ENCODE results near the gene ABI1.
A peak's percentile ranks its signal among the peaks of the same experiment; 100 is the strongest.

The ABI1 gene

DNA sequence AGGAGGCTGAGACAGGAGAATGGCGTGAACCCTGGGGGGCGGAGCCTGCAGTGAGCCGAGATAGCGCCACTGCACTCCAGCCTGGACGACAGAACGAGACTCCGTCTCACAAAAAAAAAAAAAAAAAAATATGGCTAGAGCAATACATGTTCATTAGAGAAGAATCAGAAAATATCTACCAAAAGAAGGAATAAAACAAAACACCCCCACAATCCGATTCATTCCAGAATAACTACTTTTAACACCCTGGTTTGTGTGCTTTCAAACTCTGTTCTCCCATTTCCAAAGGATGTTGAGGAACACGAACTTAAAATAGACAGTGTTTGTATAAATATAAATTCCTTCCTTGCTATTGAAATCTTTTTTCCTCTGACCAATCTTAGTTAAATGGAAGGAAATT, 156.8 kb downstream of the ABI1 start:
- Histone ChIP-seq H4K8ac (ENCODE audit: low read length) (no peak overlapping the region), H2BK12ac (ENCODE audit: low read length in 2 of 2) (no peak overlapping the region), H3K18ac (ENCODE audit: low read depth in 1 of 2, low read length in 2 of 2) (no peak overlapping the region), H3K14ac (ENCODE audit: low read length in 2 of 2) (no peak overlapping the region), H3K27me3 (ENCODE audit: control insufficient read depth in 1 of 2, insufficient read depth in 1 of 2, low read length in 2 of 2) (no peaks in the 10 kb centered on the region), H2AFZ (ENCODE audit: low read depth, low read length) (no peak overlapping the region), H3K23ac (ENCODE audit: low read length in 2 of 2) (no peak overlapping the region), H3K36me3 (ENCODE audit: control insufficient read depth in 1 of 2, insufficient read depth in 2 of 2, low read depth in 1 of 2, low read length in 2 of 2) (peaks cover 33 to 39% of the 10 kb centered on the region in 2 experiments), H2BK120ac (ENCODE audit: low read depth, low read length) (no peak overlapping the region), H2BK15ac (ENCODE audit: low read depth, poor library complexity, severe bottlenecking) (no peak overlapping the region), H3K9ac (ENCODE audit: low read length) (no peak overlapping the region), H3K4me1 (ENCODE audit: control insufficient read depth, insufficient read depth, low read depth, low read length) (peaks cover 8% of the 10 kb centered on the region), H2AK5ac (ENCODE audit: low read length, severe bottlenecking) (no peak overlapping the region), H3K9me3 (ENCODE audit: control insufficient read depth, low read length) (no peaks in the 10 kb centered on the region), H3K4me3 (ENCODE audit: insufficient read depth in 1 of 2, low read depth in 1 of 2, low read length in 2 of 2) (no peak overlapping the region), H3K4ac (ENCODE audit: low read depth in 1 of 2, low read length in 2 of 2) (no peak overlapping the region), H3K4me2 (ENCODE audit: low read length, poor library complexity, severe bottlenecking) (no peak overlapping the region), H4K91ac (ENCODE audit: low read length) (no peak overlapping the region), H3K79me1 (replicated peaks; ENCODE audit: low read length, poor library complexity, severe bottlenecking) (peaks cover 43% of the 10 kb centered on the region), H3K27ac (ENCODE audit: low read length, poor library complexity, severe bottlenecking) (no peak overlapping the region), H2BK5ac (ENCODE audit: low read depth, low read length, poor library complexity, severe bottlenecking) (no peak overlapping the region)
- no peak for DNase-seq
- no CpG with 5 or more reads among the region's 9 CpGs for WGBS

DNA sequence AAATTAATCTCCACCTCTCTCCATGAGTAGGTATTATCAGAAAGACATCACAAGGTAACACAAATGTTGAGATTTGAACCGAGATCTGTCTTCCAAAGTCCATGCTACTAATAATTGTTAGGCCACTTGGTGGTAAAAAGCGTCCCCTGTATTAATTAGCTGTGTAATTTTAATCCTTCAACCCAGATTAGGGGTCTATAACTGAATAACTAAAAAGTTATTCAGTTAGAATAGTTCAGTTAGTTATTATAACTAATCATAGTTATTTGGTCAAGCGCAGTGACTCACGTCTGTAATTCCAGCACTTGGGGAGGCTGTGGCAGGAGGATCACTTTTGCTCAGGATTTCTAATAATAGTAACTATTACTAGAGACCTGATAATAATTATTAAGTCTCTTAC, 157.7 kb downstream of the ABI1 start:
- Histone ChIP-seq H3K36me3 (ENCODE audit: control insufficient read depth in 1 of 2, insufficient read depth in 2 of 2, low read depth in 1 of 2, low read length in 2 of 2) (peaks cover 25 to 32% of the 10 kb centered on the region in 2 experiments), H3K27me3 (ENCODE audit: control insufficient read depth in 1 of 2, insufficient read depth in 1 of 2, low read length in 2 of 2) (no peaks in the 10 kb centered on the region), H2AFZ (ENCODE audit: low read depth, low read length) (no peak overlapping the region), H3K4me3 (ENCODE audit: insufficient read depth in 1 of 2, low read depth in 1 of 2, low read length in 2 of 2) (no peak overlapping the region), H2BK120ac (ENCODE audit: low read depth, low read length) (no peak overlapping the region), H2BK15ac (ENCODE audit: low read depth, poor library complexity, severe bottlenecking) (no peak overlapping the region), H4K8ac (ENCODE audit: low read length) (no peak overlapping the region), H3K4me2 (ENCODE audit: low read length, poor library complexity, severe bottlenecking) (no peak overlapping the region), H3K23ac (ENCODE audit: low read length in 2 of 2) (no peak overlapping the region), H2BK5ac (ENCODE audit: low read depth, low read length, poor library complexity, severe bottlenecking) (no peak overlapping the region), H2AK5ac (ENCODE audit: low read length, severe bottlenecking) (no peak overlapping the region), H3K4ac (ENCODE audit: low read depth in 1 of 2, low read length in 2 of 2) (no peak overlapping the region), H2BK12ac (ENCODE audit: low read length in 2 of 2) (no peak overlapping the region), H3K27ac (ENCODE audit: low read length, poor library complexity, severe bottlenecking) (peak overlapping the region; percentile 48), H3K79me1 (replicated peaks; ENCODE audit: low read length, poor library complexity, severe bottlenecking) (peaks cover 38% of the 10 kb centered on the region), H3K9ac (ENCODE audit: low read length) (no peak overlapping the region), H3K4me1 (ENCODE audit: control insufficient read depth, insufficient read depth, low read depth, low read length) (peaks cover 12% of the 10 kb centered on the region), H3K18ac (ENCODE audit: low read depth in 1 of 2, low read length in 2 of 2) (no peak overlapping the region), H4K91ac (ENCODE audit: low read length) (no peak overlapping the region), H3K14ac (ENCODE audit: low read length in 2 of 2) (no peak overlapping the region), H3K9me3 (ENCODE audit: control insufficient read depth, low read length) (no peaks in the 10 kb centered on the region)
- no peak for DNase-seq
- WGBS: no CpG with 5 or more reads among the region's 4 CpGs

GRCh38 chr10:26700884-26701630, 159.7 kb downstream of the ABI1 start:
- no peak overlapping the region for H3K18ac ChIP-seq (ENCODE audit: low read depth in 1 of 2, low read length in 2 of 2)
- H3K23ac ChIP-seq (ENCODE audit: low read length in 2 of 2): no peak overlapping the region
- H2AFZ ChIP-seq (ENCODE audit: low read depth, low read length): no peak overlapping the region
- WGBS: 75% methylated on average over 4 of the region's 4 CpGs
- peaks cover 5 to 15% of the 10 kb centered on the region in 2 experiments for H3K36me3 ChIP-seq (ENCODE audit: control insufficient read depth in 1 of 2, insufficient read depth in 2 of 2, low read depth in 1 of 2, low read length in 2 of 2)
- peaks cover 22% of the 10 kb centered on the region for H3K79me1 ChIP-seq (replicated peaks; ENCODE audit: low read length, poor library complexity, severe bottlenecking)
- H2BK12ac ChIP-seq (ENCODE audit: low read length in 2 of 2): no peak overlapping the region
- no peak overlapping the region for H3K4ac ChIP-seq (ENCODE audit: low read depth in 1 of 2, low read length in 2 of 2)
- no peak overlapping the region for H3K9ac ChIP-seq (ENCODE audit: low read length)
- no peak overlapping the region for H2AK5ac ChIP-seq (ENCODE audit: low read length, severe bottlenecking)
- H3K9me3 ChIP-seq (ENCODE audit: control insufficient read depth, low read length): no peaks in the 10 kb centered on the region
- H3K4me2 ChIP-seq (ENCODE audit: low read length, poor library complexity, severe bottlenecking): no peak overlapping the region
- H3K4me1 ChIP-seq (ENCODE audit: control insufficient read depth, insufficient read depth, low read depth, low read length): peaks cover 6% of the 10 kb centered on the region
- H4K8ac ChIP-seq (ENCODE audit: low read length): no peak overlapping the region
- no peak overlapping the region for H3K14ac ChIP-seq (ENCODE audit: low read length in 2 of 2)
- no peak overlapping the region for H3K27ac ChIP-seq (ENCODE audit: low read length, poor library complexity, severe bottlenecking)
- no peak for DNase-seq
- H2BK15ac ChIP-seq (ENCODE audit: low read depth, poor library complexity, severe bottlenecking): no peak overlapping the region
- H2BK120ac ChIP-seq (ENCODE audit: low read depth, low read length): no peak overlapping the region
- H3K27me3 ChIP-seq (ENCODE audit: control insufficient read depth in 1 of 2, insufficient read depth in 1 of 2, low read length in 2 of 2): no peaks in the 10 kb centered on the region
- no peak overlapping the region for H2BK5ac ChIP-seq (ENCODE audit: low read depth, low read length, poor library complexity, severe bottlenecking)
- H3K4me3 ChIP-seq (ENCODE audit: insufficient read depth in 1 of 2, low read depth in 1 of 2, low read length in 2 of 2): no peak overlapping the region
- no peak overlapping the region for H4K91ac ChIP-seq (ENCODE audit: low read length)

GRCh38 chr10:26699631-26700030, 161.1 kb downstream of the ABI1 start:
- H3K18ac ChIP-seq (ENCODE audit: low read depth in 1 of 2, low read length in 2 of 2): no peak overlapping the region
- H3K4ac ChIP-seq (ENCODE audit: low read depth in 1 of 2, low read length in 2 of 2): no peak overlapping the region
- H3K36me3 ChIP-seq (ENCODE audit: control insufficient read depth in 1 of 2, insufficient read depth in 2 of 2, low read depth in 1 of 2, low read length in 2 of 2): peaks cover 0 to 9% of the 10 kb centered on the region in 2 experiments
- H3K79me1 ChIP-seq (replicated peaks; ENCODE audit: low read length, poor library complexity, severe bottlenecking): peaks cover 16% of the 10 kb centered on the region
- no peak overlapping the region for H3K4me3 ChIP-seq (ENCODE audit: insufficient read depth in 1 of 2, low read depth in 1 of 2, low read length in 2 of 2)
- H3K9me3 ChIP-seq (ENCODE audit: control insufficient read depth, low read length): no peaks in the 10 kb centered on the region
- no peak overlapping the region for H3K9ac ChIP-seq (ENCODE audit: low read length)
- H3K27me3 ChIP-seq (ENCODE audit: control insufficient read depth in 1 of 2, insufficient read depth in 1 of 2, low read length in 2 of 2): no peaks in the 10 kb centered on the region
- DNase-seq: no peak
- H4K8ac ChIP-seq (ENCODE audit: low read length): peak overlapping the region; percentile 15
- H2BK5ac ChIP-seq (ENCODE audit: low read depth, low read length, poor library complexity, severe bottlenecking): no peak overlapping the region
- no peak overlapping the region for H2BK120ac ChIP-seq (ENCODE audit: low read depth, low read length)
- no peak overlapping the region for H2BK15ac ChIP-seq (ENCODE audit: low read depth, poor library complexity, severe bottlenecking)
- no peak overlapping the region for H2AFZ ChIP-seq (ENCODE audit: low read depth, low read length)
- H4K91ac ChIP-seq (ENCODE audit: low read length): no peak overlapping the region
- H3K4me2 ChIP-seq (ENCODE audit: low read length, poor library complexity, severe bottlenecking): no peak overlapping the region
- H2BK12ac ChIP-seq (ENCODE audit: low read length in 2 of 2): no peak overlapping the region
- WGBS: 98% methylated on average over 6 of the region's 7 CpGs
- no peak overlapping the region for H2AK5ac ChIP-seq (ENCODE audit: low read length, severe bottlenecking)
- peaks cover 6% of the 10 kb centered on the region for H3K4me1 ChIP-seq (ENCODE audit: control insufficient read depth, insufficient read depth, low read depth, low read length)
- no peak overlapping the region for H3K23ac ChIP-seq (ENCODE audit: low read length in 2 of 2)
- no peak overlapping the region for H3K14ac ChIP-seq (ENCODE audit: low read length in 2 of 2)
- no peak overlapping the region for H3K27ac ChIP-seq (ENCODE audit: low read length, poor library complexity, severe bottlenecking)

All from mesenchymal stem cell (in vitro differentiated cells and primary cell).